ENCODE data around the gene SMOC2.

- TF ChIP-seq POLR2A (IDR thresholded peaks at IDR 0.05; ENCODE audit: insufficient read depth in 1 of 2, low read depth in 2 of 2, low read length in 2 of 2): no peak
- no peak for TF ChIP-seq NONO (IDR thresholded peaks at IDR 0.05)
- TF ChIP-seq NONO (CRISPR knock-in tag; conservative IDR thresholded peaks at IDR 0.05): no peak
- TF ChIP-seq IRF9 (CRISPR knock-in tag; IDR thresholded peaks at IDR 0.05; ENCODE audit: borderline replicate concordance): no peak
Observed at GRCh38 chr6:168601111-168601510, 160.1 kb downstream of the SMOC2 start.

Measured in HepG2 (cell line).